Loucy (cell line): Measurements from ENCODE around the gene LYRM2.

Experiments
- CTCF ChIP-seq: fragments of 200-600 bp; sonication (generic); conservative IDR thresholded peaks from 2 replicates; pipeline ENCODE4 v1.5.1; 2014; ENCODE audit warnings: mild to moderate bottlenecking, antibody characterized with exemption, low read length
- EZH2phosphoT487 ChIP-seq: fragments of 200-600 bp; IDR thresholded peaks from 2 replicates; pipeline ENCODE4 v1.6.1; 2018; ENCODE audit warnings: antibody characterized with exemption, mild to moderate bottlenecking, moderate library complexity, borderline replicate concordance

- TF ChIP-seq CTCF (no peak), EZH2phosphoT487 (no peak)
Measured at GRCh38 chr6:89613790-89614189, 24.8 kb downstream of the LYRM2 start.
